Heart left ventricle (tissue), 13 donors: ENCODE measurements around the gene SLC2A5.

Experiments
- POLR2A ChIP-seq, 2 donors: fragments of 450-650 bp; IDR thresholded peaks; one replicate each; pipeline ENCODE4 v1.6.1; 2017; ENCODE audit warnings: antibody characterized with exemption in 2 of 2, mild to moderate bottlenecking in 2 of 2, moderate library complexity in 2 of 2
- TF ChIP-seq, protein P1 (sequence below), 12 donors: fragments of 200-600 bp; sonication (generic) in 4 of 12; IDR thresholded peaks; one replicate each; pipeline versions ENCODE4 v1.5.0 to v1.8.0; 2018 to 2022; ENCODE audit warnings: antibody characterized with exemption in 12 of 12, mild to moderate bottlenecking in 5 of 12
- donor health status: ischemic (EF 13 %, LVEDD 7.1; RV severe dilation, severe dysfunction).
- donor health status: DM: no; HTN: yes; CAD: no.
- donor health status: DM: no; HTN: no; CAD: no.
- donor health status: ischemic (EF 25% LVEDD 6.9; RV normal size, moderate dysfunction).
- donor health status: ischemic (EF 25% LVEDD 5.7; RV mildly dilated, moderate dysfunction).
- donor health status: ischemic (EF 35%, LVEDD 5.7; RV mildly dilated, moderate dysfunction).
- donor health status: nonischemic (EF 11% LVEDD 7.7; RV severe dilation, severe dysfunction).
- donor health status: DM: yes; HTN: yes; CAD: no.
- donor health status: PGD.
- donor health status: ischemic (EF 29% LVEDD 5.4; RV normal size, mild dysfunction).
- donor health status: nonischemic (EF 23%, LVEDD 6.1; RV moderate dilation, normal function).

DNA sequence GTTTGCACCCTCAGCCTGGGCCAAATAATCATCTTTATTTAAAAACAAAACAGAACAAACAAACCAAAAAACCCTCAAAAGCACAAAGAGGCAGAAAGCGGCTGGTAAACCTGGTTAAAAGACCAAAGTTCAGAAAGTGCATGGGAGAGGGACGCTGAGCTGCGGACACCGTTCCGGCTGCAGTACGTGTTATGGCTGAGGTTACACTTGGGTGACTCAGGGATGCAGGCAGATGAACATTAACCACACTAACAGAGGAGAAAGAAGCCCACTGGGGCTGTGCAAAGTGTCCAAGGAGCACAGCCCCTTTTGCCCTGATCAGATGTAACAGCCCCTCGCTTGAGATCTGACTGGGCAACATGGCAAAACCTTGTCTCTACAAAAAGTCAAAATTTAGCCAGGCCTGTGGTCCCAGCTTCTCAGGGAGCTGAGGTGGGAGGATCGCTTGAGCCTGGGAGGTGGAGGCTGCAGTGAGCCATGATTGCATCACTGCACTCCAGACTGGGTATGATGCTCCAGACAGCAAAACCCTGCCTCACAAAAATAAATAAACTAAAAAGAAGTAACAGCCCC is 31.1 kb upstream of the SLC2A5 start:
- TF ChIP-seq, protein P1, sequence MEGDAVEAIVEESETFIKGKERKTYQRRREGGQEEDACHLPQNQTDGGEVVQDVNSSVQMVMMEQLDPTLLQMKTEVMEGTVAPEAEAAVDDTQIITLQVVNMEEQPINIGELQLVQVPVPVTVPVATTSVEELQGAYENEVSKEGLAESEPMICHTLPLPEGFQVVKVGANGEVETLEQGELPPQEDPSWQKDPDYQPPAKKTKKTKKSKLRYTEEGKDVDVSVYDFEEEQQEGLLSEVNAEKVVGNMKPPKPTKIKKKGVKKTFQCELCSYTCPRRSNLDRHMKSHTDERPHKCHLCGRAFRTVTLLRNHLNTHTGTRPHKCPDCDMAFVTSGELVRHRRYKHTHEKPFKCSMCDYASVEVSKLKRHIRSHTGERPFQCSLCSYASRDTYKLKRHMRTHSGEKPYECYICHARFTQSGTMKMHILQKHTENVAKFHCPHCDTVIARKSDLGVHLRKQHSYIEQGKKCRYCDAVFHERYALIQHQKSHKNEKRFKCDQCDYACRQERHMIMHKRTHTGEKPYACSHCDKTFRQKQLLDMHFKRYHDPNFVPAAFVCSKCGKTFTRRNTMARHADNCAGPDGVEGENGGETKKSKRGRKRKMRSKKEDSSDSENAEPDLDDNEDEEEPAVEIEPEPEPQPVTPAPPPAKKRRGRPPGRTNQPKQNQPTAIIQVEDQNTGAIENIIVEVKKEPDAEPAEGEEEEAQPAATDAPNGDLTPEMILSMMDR (IDR thresholded peaks at IDR 0.05): no peak
- no peak for TF ChIP-seq POLR2A (IDR thresholded peaks at IDR 0.05)
